NCI-H524 treated with DMSO at 0.1 percent for 48 hours (cell line): ENCODE results near the gene TMPRSS5.
"Not testable (repeated sequence)": the region's sequence is repeated elsewhere in the genome, so short reads cannot be mapped to it uniquely, and the experiment has no call there.

Experiments
- DNase-seq: peaks from one replicate; lab custom pipeline; 2025; lab: John Stamatoyannopoulos, UW

Gene TMPRSS5

GRCh38 chr11:113705871-113706655 is at the start of gene TMPRSS5:
Gene TMPRSS5, minus strand, starts transcription at chr11:113706308. Its CDS starts 84 bp downstream, at chr11:113706224.
- peak; percentile 50 for DNase-seq

- no peak for DNase-seq
Measured at GRCh38 chr11:113752932-113753331, 46.8 kb upstream of the TMPRSS5 start.

GRCh38 chr11:113736323-113736722 is 30.2 kb upstream of the TMPRSS5 start:
- DNase-seq, result no peak

GRCh38 chr11:113732092-113732491 is 26.0 kb upstream of the TMPRSS5 start:
- DNase-seq, result no peak

DNA sequence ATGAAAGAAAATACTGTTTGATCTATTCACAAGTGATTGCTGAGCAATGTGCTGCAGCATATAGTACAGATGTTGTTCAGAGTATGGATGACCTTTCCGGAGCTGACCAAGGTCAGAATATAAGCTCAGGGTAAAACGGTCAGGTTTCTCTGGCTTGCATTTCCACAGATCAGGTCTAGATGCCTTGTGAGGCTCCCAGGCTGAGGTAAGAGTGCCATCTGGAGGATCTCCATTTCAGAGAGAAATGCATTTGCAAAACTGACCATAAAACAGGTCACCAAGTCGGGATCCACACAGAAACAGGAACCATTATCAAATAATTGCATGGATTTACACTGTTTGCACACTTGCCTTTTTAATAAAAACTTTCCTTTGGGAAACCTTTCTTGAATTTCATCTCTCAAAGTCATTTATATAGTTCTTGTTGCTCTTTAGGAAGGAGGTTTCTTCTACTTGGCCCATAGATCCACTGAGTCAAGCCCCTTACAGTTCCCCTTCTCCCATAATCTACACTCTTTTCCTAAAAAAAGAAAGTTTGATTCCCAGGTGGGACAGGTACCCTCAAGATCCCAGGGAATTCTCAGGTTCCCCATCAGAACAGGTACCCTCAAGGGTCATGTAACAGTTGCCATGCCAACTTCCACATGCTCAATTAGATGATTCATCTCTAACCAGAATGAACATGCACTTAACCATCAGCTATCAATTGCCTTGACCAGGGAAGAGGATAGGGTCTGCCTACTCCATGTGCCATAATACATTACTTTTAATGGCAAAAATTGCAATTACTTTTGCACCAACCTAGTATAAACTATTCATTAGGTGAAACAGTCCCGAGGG is 25.0 kb upstream of the TMPRSS5 start:
- no peak for DNase-seq

- no peak for DNase-seq
Measured at GRCh38 chr11:113729456-113729855, 23.3 kb upstream of the TMPRSS5 start.

DNA sequence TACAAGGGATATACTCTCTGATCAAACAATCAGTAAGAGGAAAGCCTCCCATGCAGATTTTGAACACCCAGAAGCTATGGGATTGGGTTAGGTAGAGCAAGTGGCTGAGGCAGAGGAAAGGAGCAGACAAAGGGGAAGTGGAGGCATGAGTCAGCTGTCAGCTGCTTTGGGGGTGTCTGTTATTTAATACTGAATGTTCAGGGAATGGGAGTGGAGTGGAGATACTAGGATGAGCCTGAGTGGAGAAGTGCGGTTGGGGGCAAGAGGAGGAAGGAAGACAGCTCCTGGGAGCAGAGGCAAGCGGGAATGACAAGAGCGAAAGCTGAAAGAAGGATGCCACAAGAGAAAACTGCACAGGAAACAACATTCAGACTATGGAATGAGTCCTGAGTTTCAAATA is 22.7 kb upstream of the TMPRSS5 start:
- no peak for DNase-seq

- DNase-seq, result no peak
Measured at GRCh38 chr11:113725913-113726312, 19.8 kb upstream of the TMPRSS5 start.

DNA sequence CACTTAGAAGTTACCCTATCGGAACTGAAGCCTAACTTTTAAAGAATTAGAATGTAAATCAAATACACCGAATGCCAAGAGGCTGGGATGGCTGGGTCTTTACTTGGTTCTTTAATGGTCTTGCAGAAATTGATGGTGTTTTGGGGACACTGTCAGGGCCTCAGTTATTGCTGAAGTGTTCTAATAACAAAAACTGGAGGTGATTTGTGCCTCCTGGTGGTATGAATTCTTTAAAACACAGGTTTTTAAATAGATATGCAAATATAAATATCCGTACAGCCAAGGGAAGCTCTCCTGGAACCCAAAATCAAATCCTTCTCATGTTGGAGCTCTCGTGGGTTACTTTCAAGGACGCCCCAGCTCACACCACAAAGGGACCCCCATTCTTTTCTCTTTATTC is 19.3 kb upstream of the TMPRSS5 start:
- no peak for DNase-seq

- DNase-seq, result no peak
Measured at GRCh38 chr11:113724778-113725177, 18.7 kb upstream of the TMPRSS5 start.

- DNase-seq, result no peak
Measured at GRCh38 chr11:113723787-113724186, 17.7 kb upstream of the TMPRSS5 start.

DNA sequence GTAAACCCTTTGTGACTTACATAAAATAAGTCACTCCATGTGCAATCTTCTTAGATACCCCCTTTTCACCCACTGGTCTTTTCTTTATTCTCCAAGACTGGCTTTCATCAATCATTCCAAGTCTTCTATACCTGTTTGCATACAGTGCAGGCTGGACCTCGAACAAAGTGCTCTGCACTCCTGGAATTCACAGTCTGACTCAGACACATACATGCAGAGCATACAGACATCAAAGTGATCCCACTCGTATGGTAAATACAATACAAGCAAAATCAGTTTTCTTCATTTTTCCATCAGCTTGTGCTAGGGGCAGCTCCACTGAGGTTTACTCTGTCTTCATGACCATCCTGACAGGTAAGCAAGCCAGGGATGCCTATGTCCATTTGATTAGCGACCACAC is 16.8 kb upstream of the TMPRSS5 start:
- no peak for DNase-seq

DNA sequence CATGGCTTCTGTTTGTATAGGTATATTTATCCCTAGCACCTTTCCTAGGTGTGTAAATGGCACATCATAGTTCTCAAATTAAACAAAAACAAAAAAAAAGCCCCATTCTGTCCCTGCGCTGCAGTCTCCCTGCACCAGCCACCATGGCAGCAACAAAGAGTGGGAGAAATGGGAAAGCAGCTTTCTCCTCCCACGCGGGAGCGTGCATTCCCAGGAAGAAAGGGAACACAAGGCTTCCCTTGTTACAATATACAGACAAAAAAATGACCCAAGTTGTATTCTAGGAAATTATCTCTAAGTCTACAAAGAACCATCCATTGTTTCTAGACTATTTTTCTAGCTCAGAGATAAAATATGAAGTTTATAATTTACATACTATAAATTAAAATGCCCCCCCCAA is 16.1 kb upstream of the TMPRSS5 start:
- DNase-seq, result no peak

DNA sequence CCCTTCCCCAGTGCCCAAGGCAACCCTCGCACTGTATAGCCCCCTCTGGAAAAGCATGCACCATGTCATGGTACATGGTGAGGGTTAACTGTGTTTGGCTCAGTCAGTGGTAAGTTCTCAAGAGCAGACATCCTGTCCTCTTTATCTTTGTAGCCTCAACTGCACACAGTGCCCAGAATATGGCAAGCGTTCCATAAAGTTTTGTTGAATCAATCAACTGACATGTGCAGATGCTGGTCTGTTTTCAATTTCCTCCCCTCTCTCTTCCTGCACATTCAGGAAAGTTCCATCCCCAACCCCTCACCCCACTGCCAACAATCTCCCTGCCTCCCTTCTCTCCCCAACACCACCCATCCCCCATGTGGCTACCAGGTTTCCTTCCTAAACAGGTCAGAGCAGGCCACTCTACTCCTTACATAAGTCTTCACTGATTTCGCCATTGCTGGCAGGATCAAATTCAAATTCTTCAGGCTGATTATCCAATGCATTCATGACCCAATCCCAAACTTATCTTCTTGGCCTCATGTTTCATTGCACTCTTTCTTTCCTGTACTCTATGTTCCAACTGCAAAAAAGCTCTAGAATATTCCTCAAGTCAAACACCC is 15.5 kb upstream of the TMPRSS5 start:
- no peak for DNase-seq

- DNase-seq, result not testable (repeated sequence)
Measured at GRCh38 chr11:113720478-113720877, 14.4 kb upstream of the TMPRSS5 start.

- no peak for DNase-seq
Measured at GRCh38 chr11:113715882-113716625, 9.9 kb upstream of the TMPRSS5 start.

GRCh38 chr11:113715273-113715672 is 9.2 kb upstream of the TMPRSS5 start:
- no peak for DNase-seq

DNA sequence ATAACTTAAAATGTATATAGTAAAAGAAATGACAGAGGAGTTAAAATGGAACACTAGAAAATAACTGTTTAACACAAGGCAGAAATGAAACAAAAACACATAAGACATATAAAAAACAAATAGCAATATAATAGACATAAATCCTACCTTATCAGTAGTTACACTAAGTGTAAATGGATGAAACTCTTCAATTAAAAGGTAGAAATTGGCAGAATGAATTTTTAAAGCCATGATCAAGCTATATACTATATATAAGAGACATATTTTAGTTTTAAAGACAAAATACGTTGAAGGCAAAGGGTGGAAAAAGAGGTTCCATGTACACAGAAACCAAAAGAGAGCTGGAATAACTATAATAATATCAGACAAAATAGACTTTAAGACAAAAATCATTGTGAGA is 4.9 kb upstream of the TMPRSS5 start:
- DNase-seq, result no peak

GRCh38 chr11:113703551-113703950 is 2.6 kb downstream of the TMPRSS5 start:
- not testable (repeated sequence) for DNase-seq

- no peak for DNase-seq
Measured at GRCh38 chr11:113701491-113701890, 4.6 kb downstream of the TMPRSS5 start.

GRCh38 chr11:113698515-113698914 is 7.6 kb downstream of the TMPRSS5 start:
- peak; percentile 21 for DNase-seq
